Measurements from ENCODE around the gene AQP1. TPM values are rescaled to one million over a fixed set of nuclear protein-coding genes. Genes with fewer than 3 reads are reported as not detected.

Gene AQP1
- total and polyA plus RNA-seq, 2 of the 8 experiments (the other 6 are each of a cell fraction or from before 2014, with no cell fraction given): 0.18 to 0.19 TPM

DNA sequence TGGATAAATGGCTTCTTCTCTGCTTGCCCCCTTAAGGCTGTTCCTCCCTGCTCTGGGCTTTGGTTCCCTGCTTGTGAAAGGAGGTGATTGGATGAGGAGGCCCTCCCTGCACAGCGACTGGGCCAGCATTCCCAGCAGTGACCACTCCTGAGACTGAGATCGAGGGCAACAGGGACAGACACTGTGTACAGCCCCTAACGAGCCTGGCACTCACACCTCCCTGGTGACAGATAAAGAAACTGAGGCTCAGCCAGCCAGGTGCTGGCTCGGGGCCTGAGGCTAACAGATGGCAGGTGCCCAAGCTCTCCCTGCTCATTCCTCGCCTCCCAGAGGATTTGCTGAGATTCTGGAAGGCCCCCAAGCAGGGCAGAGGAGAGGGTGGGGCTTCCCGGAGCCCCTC lies 12.0 kb upstream of the AQP1 start:
- no peak overlapping the region for H2BK12ac ChIP-seq (ENCODE audit: low read depth, low read length)
- H3K9me3 ChIP-seq (ENCODE audit: insufficient read depth in 2 of 2, low read depth in 1 of 2, low read length in 1 of 2): no peaks in the 10 kb centered on the region
- H2AK5ac ChIP-seq (ENCODE audit: low read depth, low read length): no peak overlapping the region
- CTCF ChIA-PET (ENCODE audit: partially characterized antibody): interaction anchor here (0.5 to 1.5 kb wide), 4 partner anchors 9 to 72 kb away, joined by 3 to 4 read pairs (median 3); no protein-coding TSS in a partner anchor
- H3K79me1 ChIP-seq (ENCODE audit: low read depth, low read length): no peaks in the 10 kb centered on the region
- H3K79me2 ChIP-seq (ENCODE audit: control insufficient read depth in 1 of 2, insufficient read depth in 2 of 2, low read length in 2 of 2): no peaks in the 10 kb centered on the region
- H4K5ac ChIP-seq (ENCODE audit: insufficient read length, low read depth, low read length): no peak overlapping the region
- DNase-seq (ENCODE audit: low read depth in 1 of 2, low spot score in 2 of 2) (no peak), FAIRE-seq (no peak)
- no peak overlapping the region for H3K23ac ChIP-seq (ENCODE audit: insufficient read length)
- no peak overlapping the region for H2BK120ac ChIP-seq (replicated peaks; ENCODE audit: low read depth, low read length)
- H3K23me2 ChIP-seq (ENCODE audit: low read depth, low read length): no peaks in the 10 kb centered on the region
- no peak overlapping the region for H3K14ac ChIP-seq (ENCODE audit: insufficient read length)
- no peaks in the 10 kb centered on the region; a peak in 1 of 7 replicates for H3K27me3 ChIP-seq (replicated peaks in 1 of 4; ENCODE audit: control insufficient read depth in 3 of 4, extremely low read depth in 1 of 4, insufficient read depth in 3 of 4, low read length in 3 of 4)
- no peak overlapping the region for H2BK5ac ChIP-seq (ENCODE audit: low read depth, low read length)
- no peak overlapping the region for H3K18ac ChIP-seq (ENCODE audit: extremely low read depth, low read length)
- H2BK15ac ChIP-seq (ENCODE audit: low read length): no peak overlapping the region
- no peak overlapping the region for H2AFZ ChIP-seq (ENCODE audit: low read length)
- no peak overlapping the region for H4K8ac ChIP-seq (ENCODE audit: extremely low read depth, insufficient read depth, low read length)
- TF ChIP-seq ASH2L (IDR thresholded peaks at IDR 0.05; ENCODE audit: low read length): no peak
- no peak for TF ChIP-seq MAFK (IDR thresholded peaks at IDR 0.05; ENCODE audit: low read depth, low read length)
- TF ChIP-seq CREB1 (IDR thresholded peaks at IDR 0.05): no peak
- no peak for TF ChIP-seq BRCA1 (IDR thresholded peaks at IDR 0.05; ENCODE audit: low read depth, low read length)
- TF ChIP-seq HDAC2 (IDR thresholded peaks at IDR 0.05; ENCODE audit: borderline replicate concordance in 1 of 2, low read depth in 2 of 2, low read length in 2 of 2): no peak
- TF ChIP-seq KDM4A (IDR thresholded peaks at IDR 0.05; ENCODE audit: low read depth, low read length, severe bottlenecking): no peak
- TF ChIP-seq BACH1 (IDR thresholded peaks at IDR 0.05; ENCODE audit: low read length): no peak
- no peak for TF ChIP-seq KDM5A (IDR thresholded peaks at IDR 0.05; ENCODE audit: low read length)
- TF ChIP-seq, protein P1, sequence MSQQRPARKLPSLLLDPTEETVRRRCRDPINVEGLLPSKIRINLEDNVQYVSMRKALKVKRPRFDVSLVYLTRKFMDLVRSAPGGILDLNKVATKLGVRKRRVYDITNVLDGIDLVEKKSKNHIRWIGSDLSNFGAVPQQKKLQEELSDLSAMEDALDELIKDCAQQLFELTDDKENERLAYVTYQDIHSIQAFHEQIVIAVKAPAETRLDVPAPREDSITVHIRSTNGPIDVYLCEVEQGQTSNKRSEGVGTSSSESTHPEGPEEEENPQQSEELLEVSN (IDR thresholded peaks at IDR 0.05): no peak
- no peak overlapping the region for H3K27ac ChIP-seq (ENCODE audit: low read depth, low read length)
- no peak overlapping the region for H3K4ac ChIP-seq (replicated peaks; ENCODE audit: insufficient read length, low read depth, low read length)
- no peak overlapping the region for H2BK20ac ChIP-seq (ENCODE audit: low read length)
- no peak overlapping the region for H3K9ac ChIP-seq (replicated peaks in 1 of 4; ENCODE audit: extremely low read depth in 1 of 4, low read depth in 3 of 4, low read length in 3 of 4)
- POLR2A ChIA-PET (ENCODE audit: partially characterized antibody): no interaction called here
- H4K20me1 ChIP-seq (replicated peaks in 1 of 2; ENCODE audit: control insufficient read depth in 1 of 2, insufficient read depth in 2 of 2, low read length in 2 of 2): peaks cover 0 to 2% of the 10 kb centered on the region in 2 experiments
- no peak overlapping the region for H3K56ac ChIP-seq (replicated peaks; ENCODE audit: insufficient read length, low read depth, low read length)
- H3K36me3 ChIP-seq (ENCODE audit: control insufficient read depth in 2 of 4, insufficient read depth in 4 of 4, low read length in 3 of 4): no peaks in the 10 kb centered on the region
- H4K91ac ChIP-seq (replicated peaks; ENCODE audit: insufficient read length, low read length): no peak overlapping the region
- 69% methylated on average over 6 of the region's 6 CpGs; no CpG with 5 or more reads in 1 of the 2 experiments for WGBS, 2 experiments (ENCODE audit: extremely low coverage in 1 of 2, insufficient coverage in 1 of 2, insufficient read length in 1 of 2, insufficient replicate concordance in 2 of 2, low coverage in 1 of 2, low lambda C conversion rate in 2 of 2, missing lambda C conversion rate in 1 of 2)
- H3K4me3 ChIP-seq (ENCODE audit: extremely low read depth in 1 of 4, insufficient read depth in 2 of 4, low read depth in 3 of 4, low read length in 4 of 4): no peak overlapping the region
- no peak overlapping the region for H3K4me2 ChIP-seq (ENCODE audit: insufficient read depth in 1 of 2, low read depth in 2 of 2, low read length in 2 of 2)
- H3K4me1 ChIP-seq (replicated peaks in 1 of 4; ENCODE audit: control insufficient read depth in 3 of 4, insufficient read depth in 4 of 4, low read length in 3 of 4): no peaks in the 10 kb centered on the region; a peak in 1 of 7 replicates
